HepG2 (cell line): ENCODE results near the gene STARD10. TPM values are rescaled to one million over a fixed set of nuclear protein-coding genes. Genes with fewer than 3 reads are reported as not detected.

Source experiments
- ARNT ChIP-seq: fragments of 450-650 bp; IDR thresholded peaks from 2 replicates; pipeline ENCODE4 v1.6.1; 2017
- BHLHE40 ChIP-seq: IDR thresholded peaks from 2 replicates; pipeline ENCODE4 v1.6.1; 2011; ENCODE audit warnings: low read length, improper control_type of control experiment
- EHMT2 ChIP-seq: fragments of 200-600 bp; sonication (generic); IDR thresholded peaks from 2 replicates; pipeline ENCODE4 v1.7.0; 2017; ENCODE audit warnings: antibody characterized with exemption, low read depth, low read length, borderline replicate concordance
- GABPA ChIP-seq, 2 experiments: IDR thresholded peaks; 2 replicates each; pipeline ENCODE4 v1.6.1; 2011 to 2016; ENCODE audit warnings: low read depth in 2 of 2, low read length in 1 of 2, missing biosample characterization in 1 of 2, missing genetic modification characterization in 1 of 2
- HES4 ChIP-seq: sonication (generic); formaldehyde crosslinking; IDR thresholded peaks from 2 replicates; pipeline ENCODE4 v1.9.0; 2021; ENCODE audit warnings: mild to moderate bottlenecking, missing genetic modification reagents, borderline replicate concordance
- JDP2 ChIP-seq: sonication (generic); formaldehyde crosslinking; IDR thresholded peaks from 2 replicates; pipeline ENCODE4 v1.8.1; 2022; ENCODE audit warnings: missing genetic modification reagents, borderline replicate concordance
- KMT2A ChIP-seq: sonication (generic); formaldehyde crosslinking; IDR thresholded peaks from 2 replicates; pipeline ENCODE4 v1.4.0; 2020; ENCODE audit warnings: missing genetic modification reagents
- MED8 ChIP-seq: sonication (generic); formaldehyde crosslinking; IDR thresholded peaks from 2 replicates; pipeline ENCODE4 v1.8.1; 2023; ENCODE audit warnings: mild to moderate bottlenecking, missing genetic modification reagents; ENCODE audit not compliant: insufficient replicate concordance
- SMAD1 ChIP-seq: sonication (generic); formaldehyde crosslinking; IDR thresholded peaks from 2 replicates; pipeline ENCODE4 v1.4.0; 2020; ENCODE audit warnings: missing genetic modification reagents, low read depth, mild to moderate bottlenecking, borderline replicate concordance
- SYNCRIP ChIP-seq: fragments of 200-400 bp; formaldehyde crosslinking; IDR thresholded peaks from 2 replicates; pipeline ENCODE4 v1.6.1; 2018; ENCODE audit warnings: mild to moderate bottlenecking, low read depth, low read length; ENCODE audit not compliant: insufficient read depth
- TAF1 ChIP-seq: sonication (generic); formaldehyde crosslinking; IDR thresholded peaks from 2 replicates; pipeline ENCODE4 v1.4.0; 2020; ENCODE audit warnings: missing genetic modification reagents
- TOE1 ChIP-seq: sonication (generic); formaldehyde crosslinking; IDR thresholded peaks from 2 replicates; pipeline ENCODE4 v1.4.0; 2020; ENCODE audit warnings: mild to moderate bottlenecking, missing genetic modification reagents
- U2AF2 ChIP-seq: fragments of 200-400 bp; formaldehyde crosslinking; IDR thresholded peaks from 2 replicates; pipeline ENCODE4 v1.6.1; 2017; ENCODE audit warnings: low read depth, mild to moderate bottlenecking, low read length
- ZFP36L1 ChIP-seq: sonication (generic); formaldehyde crosslinking; IDR thresholded peaks from 2 replicates; pipeline ENCODE4 v1.8.0; 2022; ENCODE audit warnings: mild to moderate bottlenecking, missing genetic modification reagents, moderate library complexity
- ZFP36L2 ChIP-seq: sonication (generic); formaldehyde crosslinking; IDR thresholded peaks from 2 replicates; pipeline ENCODE4 v1.4.0; 2020; ENCODE audit warnings: missing genetic modification reagents
- ZFX ChIP-seq: sonication (generic); formaldehyde crosslinking; IDR thresholded peaks from 2 replicates; pipeline ENCODE4 v1.4.0; 2020; ENCODE audit warnings: mild to moderate bottlenecking, low read depth, missing genetic modification reagents, moderate library complexity
- ZNF180 ChIP-seq: sonication (generic); formaldehyde crosslinking; IDR thresholded peaks from 2 replicates; pipeline ENCODE4 v1.4.0; 2020; ENCODE audit warnings: low read depth, missing genetic modification reagents, borderline replicate concordance
- ZNF234 ChIP-seq: sonication (generic); formaldehyde crosslinking; conservative IDR thresholded peaks from 2 replicates; pipeline ENCODE4 v1.5.1; 2020; ENCODE audit warnings: mild to moderate bottlenecking, missing genetic modification reagents
- ZNF274 ChIP-seq: sonication (generic); formaldehyde crosslinking; IDR thresholded peaks from 2 replicates; pipeline ENCODE4 v1.5.1; 2020; ENCODE audit warnings: mild to moderate bottlenecking, missing genetic modification reagents
- ZNF331 ChIP-seq: sonication (generic); formaldehyde crosslinking; IDR thresholded peaks from 2 replicates; pipeline ENCODE4 v1.4.0; 2020; ENCODE audit warnings: missing genetic modification reagents
- ZSCAN21 ChIP-seq: sonication (generic); formaldehyde crosslinking; IDR thresholded peaks from 2 replicates; pipeline ENCODE4 v1.8.0; 2022; ENCODE audit warnings: mild to moderate bottlenecking, missing genetic modification reagents, moderate library complexity, borderline replicate concordance
- polyA plus RNA-seq, 8 experiments: library from polyadenylated mRNA; depleted of rRNA in 3 of 8; stranded (reverse) in 7 of 8; unstranded in 1 of 8; fragments of >200 nt; fragmentation: Illumina TruSeq in 4 of 8; extraction: Trizol in 4 of 8; gene quantifications; 2 replicates each; pipeline versions ENCODE4 v1.2.1 to v1.2.3, GENCODE V29; 2011 to 2016; ENCODE audit warnings: low read depth in 4 of 8, missing spikeins in 1 of 8, mixed read lengths in 1 of 8; ENCODE audit not compliant: insufficient read depth in 1 of 8
- total RNA-seq, 5 experiments: library from RNA; depleted of rRNA; stranded (reverse); fragments of >200 nt; fragmentation: Illumina TruSeq; extraction: Trizol; gene quantifications; 2 replicates each; pipeline ENCODE4 v1.2.3, GENCODE V29; 2016; ENCODE audit warnings: low read depth in 1 of 5
- TF ChIP-seq, protein P1 (sequence below): sonication (generic); formaldehyde crosslinking; conservative IDR thresholded peaks from 2 replicates; pipeline ENCODE4 v1.4.0; 2020; ENCODE audit warnings: mild to moderate bottlenecking, missing genetic modification reagents, moderate library complexity
- TF ChIP-seq, protein P2 (sequence below): sonication (generic); formaldehyde crosslinking; IDR thresholded peaks from 2 replicates; pipeline ENCODE4 v1.5.0; 2020; ENCODE audit warnings: missing genetic modification reagents
- TF ChIP-seq, protein P3 (sequence below): IDR thresholded peaks from 2 replicates; pipeline ENCODE4 v1.6.1; 2016; ENCODE audit warnings: low read depth

STARD10 gene
- total and polyA plus RNA-seq, 2 of the 13 experiments (the other 11 are each of a cell fraction or from before 2014, with no cell fraction given), result 260 to 341 TPM

DNA sequence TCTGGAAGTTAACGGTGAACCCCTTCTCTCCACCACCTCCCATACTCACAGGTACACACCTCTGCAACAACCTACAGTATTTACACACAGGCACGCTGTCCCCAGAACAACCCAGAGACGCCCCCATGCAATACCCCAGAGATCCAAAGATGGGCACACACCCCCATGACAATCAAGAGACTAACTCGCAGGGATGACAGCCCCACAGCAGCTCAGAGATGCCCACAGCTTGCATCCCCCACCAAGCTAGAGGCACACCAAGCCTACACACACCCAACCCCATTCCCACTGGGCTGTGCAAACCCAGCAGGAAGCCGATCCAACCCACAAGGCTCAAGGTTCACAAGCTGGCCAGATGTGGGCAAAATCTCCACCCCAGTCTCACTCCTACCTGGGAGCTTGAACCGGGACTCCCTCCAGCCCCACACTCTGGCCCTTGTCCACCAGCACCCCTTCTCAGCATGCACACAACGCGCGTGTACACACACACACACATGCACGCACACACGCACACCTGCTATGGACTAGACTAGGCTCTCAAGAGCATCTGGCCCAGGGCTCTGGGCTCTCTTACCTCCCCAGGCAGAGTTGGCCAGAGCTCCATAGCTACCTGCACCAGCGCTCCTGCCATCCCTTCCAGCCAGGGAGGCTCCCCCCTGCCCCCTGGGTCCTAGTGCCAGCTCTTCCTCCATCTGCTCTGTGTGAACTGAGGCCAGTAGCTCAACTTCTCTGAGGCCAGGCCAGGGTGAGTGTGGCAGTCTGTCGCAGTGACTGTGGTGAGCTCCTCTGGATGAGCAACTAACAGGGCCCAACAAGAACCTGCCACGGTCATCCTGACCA lies 11.5 kb downstream of the STARD10 start (continued):
- TF ChIP-seq HES4 (CRISPR knock-in tag), result no peak
- no peak for TF ChIP-seq ZFP36L2 (CRISPR knock-in tag)
- no peak for TF ChIP-seq ZFP36L1 (CRISPR knock-in tag)
- TF ChIP-seq, protein P1, sequence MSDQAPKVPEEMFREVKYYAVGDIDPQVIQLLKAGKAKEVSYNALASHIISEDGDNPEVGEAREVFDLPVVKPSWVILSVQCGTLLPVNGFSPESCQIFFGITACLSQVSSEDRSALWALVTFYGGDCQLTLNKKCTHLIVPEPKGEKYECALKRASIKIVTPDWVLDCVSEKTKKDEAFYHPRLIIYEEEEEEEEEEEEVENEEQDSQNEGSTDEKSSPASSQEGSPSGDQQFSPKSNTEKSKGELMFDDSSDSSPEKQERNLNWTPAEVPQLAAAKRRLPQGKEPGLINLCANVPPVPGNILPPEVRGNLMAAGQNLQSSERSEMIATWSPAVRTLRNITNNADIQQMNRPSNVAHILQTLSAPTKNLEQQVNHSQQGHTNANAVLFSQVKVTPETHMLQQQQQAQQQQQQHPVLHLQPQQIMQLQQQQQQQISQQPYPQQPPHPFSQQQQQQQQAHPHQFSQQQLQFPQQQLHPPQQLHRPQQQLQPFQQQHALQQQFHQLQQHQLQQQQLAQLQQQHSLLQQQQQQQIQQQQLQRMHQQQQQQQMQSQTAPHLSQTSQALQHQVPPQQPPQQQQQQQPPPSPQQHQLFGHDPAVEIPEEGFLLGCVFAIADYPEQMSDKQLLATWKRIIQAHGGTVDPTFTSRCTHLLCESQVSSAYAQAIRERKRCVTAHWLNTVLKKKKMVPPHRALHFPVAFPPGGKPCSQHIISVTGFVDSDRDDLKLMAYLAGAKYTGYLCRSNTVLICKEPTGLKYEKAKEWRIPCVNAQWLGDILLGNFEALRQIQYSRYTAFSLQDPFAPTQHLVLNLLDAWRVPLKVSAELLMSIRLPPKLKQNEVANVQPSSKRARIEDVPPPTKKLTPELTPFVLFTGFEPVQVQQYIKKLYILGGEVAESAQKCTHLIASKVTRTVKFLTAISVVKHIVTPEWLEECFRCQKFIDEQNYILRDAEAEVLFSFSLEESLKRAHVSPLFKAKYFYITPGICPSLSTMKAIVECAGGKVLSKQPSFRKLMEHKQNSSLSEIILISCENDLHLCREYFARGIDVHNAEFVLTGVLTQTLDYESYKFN, result peak; percentile 67; the same call in 1 of the 2 replicates
- TF ChIP-seq ZNF274 (CRISPR knock-in tag), result 0 out of 2 replicates have a peak, but pooled peaks have one; percentile 50
- TF ChIP-seq, protein P2, sequence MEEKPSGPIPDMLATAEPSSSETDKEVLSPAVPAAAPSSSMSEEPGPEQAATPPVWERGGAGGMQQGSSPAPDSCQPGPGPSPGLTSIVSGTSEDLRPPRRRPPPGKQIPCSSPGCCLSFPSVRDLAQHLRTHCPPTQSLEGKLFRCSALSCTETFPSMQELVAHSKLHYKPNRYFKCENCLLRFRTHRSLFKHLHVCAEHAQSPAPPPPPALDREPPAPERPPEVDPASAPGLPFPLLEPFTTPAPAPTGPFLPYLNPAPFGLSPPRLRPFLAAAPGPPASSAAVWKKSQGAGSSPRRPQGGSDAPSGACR (CRISPR knock-in tag), result no peak; the same call in 1 of the 2 replicates
- TF ChIP-seq ZNF180, result no peak
- peak; percentile 65 for TF ChIP-seq ZFX
- TF ChIP-seq, protein P3, sequence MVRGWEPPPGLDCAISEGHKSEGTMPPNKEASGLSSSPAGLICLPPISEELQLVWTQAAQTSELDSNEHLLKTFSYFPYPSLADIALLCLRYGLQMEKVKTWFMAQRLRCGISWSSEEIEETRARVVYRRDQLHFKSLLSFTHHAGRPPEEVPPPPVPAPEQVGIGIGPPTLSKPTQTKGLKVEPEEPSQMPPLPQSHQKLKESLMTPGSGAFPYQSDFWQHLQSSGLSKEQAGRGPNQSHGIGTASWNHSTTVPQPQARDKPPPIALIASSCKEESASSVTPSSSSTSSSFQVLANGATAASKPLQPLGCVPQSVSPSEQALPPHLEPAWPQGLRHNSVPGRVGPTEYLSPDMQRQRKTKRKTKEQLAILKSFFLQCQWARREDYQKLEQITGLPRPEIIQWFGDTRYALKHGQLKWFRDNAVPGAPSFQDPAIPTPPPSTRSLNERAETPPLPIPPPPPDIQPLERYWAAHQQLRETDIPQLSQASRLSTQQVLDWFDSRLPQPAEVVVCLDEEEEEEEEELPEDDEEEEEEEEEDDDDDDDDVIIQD (CRISPR knock-in tag), result no peak
- no peak for TF ChIP-seq ZNF331 (CRISPR knock-in tag)
- TF ChIP-seq TOE1 (CRISPR knock-in tag), result no peak
- peak; percentile 17; the same call in 1 of the 2 replicates for TF ChIP-seq KMT2A
- no peak for TF ChIP-seq MED8
- no peak for TF ChIP-seq BHLHE40
- TF ChIP-seq U2AF2, result no peak
- TF ChIP-seq EHMT2, result no peak
- TF ChIP-seq GABPA (IDR thresholded peaks at IDR 0.05; ENCODE audit: low read depth, low read length), result no peak
- TF ChIP-seq GABPA (CRISPR knock-in tag; IDR thresholded peaks at IDR 0.05; ENCODE audit: low read depth), result no peak
- no peak for TF ChIP-seq ZNF234 (CRISPR knock-in tag)
- peak; percentile 77; the same call in 1 of the 2 replicates for TF ChIP-seq SMAD1 (CRISPR knock-in tag)
- TF ChIP-seq ARNT, result no peak
- no peak for TF ChIP-seq JDP2 (CRISPR knock-in tag)
- TF ChIP-seq ZSCAN21 (CRISPR knock-in tag), result peak; percentile 75; the same call in 1 of the 2 replicates
- TF ChIP-seq SYNCRIP, result no peak
- TF ChIP-seq TAF1 (CRISPR knock-in tag), result peak; percentile 64
